Inflammatory macrophage treated with lipopolysaccharide for 1 hour (primary cell): ENCODE results near the gene RPRM.
"Not testable (repeated sequence)": the region's sequence is repeated elsewhere in the genome, so short reads cannot be mapped to it uniquely, and the experiment has no call there.

Experiments
- DNase-seq, 2 donors: peaks; one replicate each; pipeline ENCODE4 v3.0.0-alpha.2; 2020 to 2022

Gene RPRM

DNA sequence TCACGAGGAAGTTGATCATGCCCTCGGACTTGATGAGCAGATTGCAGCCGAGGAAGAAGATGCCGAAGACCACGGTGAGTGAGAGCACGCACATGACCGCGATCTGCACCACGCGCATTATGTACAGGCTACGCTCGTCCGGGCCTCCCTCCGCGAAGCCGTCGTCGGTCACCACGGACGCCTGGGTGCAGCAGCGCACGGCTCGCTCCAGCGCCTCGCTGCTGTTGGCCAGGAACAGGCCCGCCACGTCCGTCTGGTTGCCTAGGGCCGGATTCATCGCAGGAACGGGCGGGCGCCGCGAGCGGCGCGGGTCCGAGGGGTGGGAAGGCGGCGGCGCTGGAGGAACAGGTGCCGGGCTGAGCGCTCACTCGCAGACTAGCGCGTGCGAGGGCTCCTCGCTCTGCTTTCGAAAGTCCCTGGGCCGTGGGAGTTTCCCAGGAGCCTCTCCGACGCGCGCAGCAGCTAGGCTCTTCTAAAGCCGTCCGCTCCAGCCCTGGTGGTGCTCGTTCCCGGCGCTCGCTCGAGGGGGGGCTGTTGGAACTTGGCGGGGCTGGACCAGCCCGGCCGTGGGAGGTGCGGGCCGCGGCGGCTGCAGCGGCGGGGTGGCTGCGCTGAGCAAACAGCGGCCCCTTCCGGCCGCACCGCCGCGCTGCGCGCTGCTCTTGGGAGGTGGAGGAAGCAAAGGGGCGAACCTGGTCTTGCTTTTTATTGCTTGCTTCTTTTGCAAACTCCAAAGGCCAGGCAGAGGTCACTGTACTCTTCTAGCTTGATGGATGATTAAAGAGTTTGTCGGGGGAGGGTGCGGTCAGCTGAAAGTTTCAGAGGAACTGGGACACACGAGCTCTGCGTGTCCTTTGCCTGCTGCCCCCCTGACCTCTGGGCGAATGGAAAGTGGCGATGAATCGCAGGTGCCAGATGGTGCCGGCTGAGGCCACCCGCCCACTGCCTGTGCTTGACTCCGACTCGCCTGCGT is at the start of gene RPRM:
RPRM (minus strand) TSS at position 474 of the 973 bp plus-strand sequence; CDS start at position 277, 197 bp downstream.
- peak; percentile 33 to 56 for DNase-seq

DNA sequence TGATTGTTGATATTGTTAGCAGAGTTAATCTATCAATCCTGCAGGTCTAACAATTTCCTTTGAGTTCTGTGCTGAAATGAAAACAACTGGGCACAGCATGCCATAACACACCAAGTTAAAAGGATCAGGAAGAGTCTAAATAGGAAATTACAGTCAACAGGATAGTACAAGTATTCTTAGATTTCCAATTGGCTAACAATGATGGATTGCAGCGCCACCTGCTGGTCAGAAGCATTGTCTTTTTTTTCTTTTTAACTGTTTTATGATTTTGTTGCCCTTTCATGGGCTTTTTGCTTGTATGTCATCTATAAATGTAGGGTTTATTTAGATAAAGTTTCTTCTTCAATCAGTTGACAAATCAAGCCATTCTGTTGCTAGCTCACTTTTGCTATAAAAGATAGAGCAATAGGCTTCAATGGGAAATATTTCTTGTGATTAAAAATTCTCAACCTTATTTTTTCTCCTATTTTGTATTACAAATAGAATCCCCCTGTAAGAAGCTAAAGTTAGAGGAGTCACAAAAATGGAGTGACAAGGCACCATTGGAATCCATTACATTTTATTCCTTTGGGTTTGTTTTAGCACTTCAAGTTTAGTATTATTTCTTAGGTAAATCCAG is 40.8 kb upstream of the RPRM start:
- peak; percentile 19 to 75 for DNase-seq

- DNase-seq: no peak
Observed at GRCh38 chr2:153512331-153512730, 33.8 kb upstream of the RPRM start.

GRCh38 chr2:153510996-153511395 is 32.4 kb upstream of the RPRM start:
- DNase-seq: no peak

- no peak for DNase-seq
Observed at GRCh38 chr2:153509133-153509532, 30.6 kb upstream of the RPRM start.

- not testable (repeated sequence) for DNase-seq
Observed at GRCh38 chr2:153506499-153506898, 27.9 kb upstream of the RPRM start.

- DNase-seq: no peak
Observed at GRCh38 chr2:153499439-153499838, 20.9 kb upstream of the RPRM start.

DNA sequence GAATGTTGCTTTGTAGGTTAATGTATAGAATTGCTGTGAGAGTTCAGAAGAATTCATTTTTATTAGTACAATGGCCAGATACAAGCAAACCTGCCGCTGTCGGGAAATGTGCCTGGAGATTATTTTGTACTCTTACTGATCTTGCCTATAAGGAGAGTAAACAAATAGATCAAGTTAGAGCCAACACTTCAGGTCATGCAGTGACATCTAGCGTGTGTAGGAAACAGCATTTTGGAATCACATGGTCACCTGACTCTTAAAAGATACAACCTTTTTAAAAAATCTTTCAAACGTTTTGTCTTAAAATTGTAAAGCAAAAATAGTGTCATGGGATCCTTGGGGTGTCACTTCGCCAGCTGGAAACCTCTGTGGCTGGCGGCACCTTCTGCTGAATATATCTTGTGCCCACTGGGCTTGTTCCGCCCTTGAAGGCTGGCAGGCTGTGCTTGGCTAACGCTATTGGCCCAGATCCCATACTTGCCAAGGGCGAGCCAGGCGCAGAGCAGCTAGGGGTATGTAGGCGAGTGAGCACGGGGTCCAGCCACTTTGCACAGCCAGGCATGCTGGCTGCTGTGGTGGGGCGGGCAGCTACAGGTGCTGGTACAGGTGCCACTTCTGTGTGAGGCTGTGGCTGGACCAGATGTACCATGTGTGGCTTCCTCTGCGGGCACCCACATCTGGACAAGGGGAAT is 19.5 kb upstream of the RPRM start:
- no peak for DNase-seq

- DNase-seq: no peak
Observed at GRCh38 chr2:153495725-153496124, 17.2 kb upstream of the RPRM start.

DNA sequence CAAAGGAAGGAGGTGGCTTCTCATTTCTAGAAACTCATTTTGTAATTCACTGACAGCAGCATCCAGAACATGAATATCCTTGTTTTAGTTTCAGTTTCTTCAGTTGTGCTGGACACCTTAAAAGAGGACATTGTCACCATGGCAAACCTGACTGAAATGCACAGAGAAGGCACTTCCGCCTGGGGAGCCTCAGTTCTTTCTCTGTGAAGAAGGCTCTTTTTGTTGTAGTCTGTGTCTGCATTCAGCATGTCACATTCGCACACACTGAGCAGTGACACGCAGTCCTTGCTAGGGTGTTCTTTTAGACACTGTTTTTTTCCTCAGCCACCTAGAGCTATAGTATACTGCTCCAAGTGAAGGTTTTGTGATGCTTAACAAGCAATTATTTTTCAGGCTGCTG is 9.5 kb upstream of the RPRM start:
- DNase-seq: no peak

GRCh38 chr2:153487448-153487847 is 8.9 kb upstream of the RPRM start:
- no peak for DNase-seq

GRCh38 chr2:153479573-153479972 is 1.0 kb upstream of the RPRM start:
- no peak for DNase-seq

DNA sequence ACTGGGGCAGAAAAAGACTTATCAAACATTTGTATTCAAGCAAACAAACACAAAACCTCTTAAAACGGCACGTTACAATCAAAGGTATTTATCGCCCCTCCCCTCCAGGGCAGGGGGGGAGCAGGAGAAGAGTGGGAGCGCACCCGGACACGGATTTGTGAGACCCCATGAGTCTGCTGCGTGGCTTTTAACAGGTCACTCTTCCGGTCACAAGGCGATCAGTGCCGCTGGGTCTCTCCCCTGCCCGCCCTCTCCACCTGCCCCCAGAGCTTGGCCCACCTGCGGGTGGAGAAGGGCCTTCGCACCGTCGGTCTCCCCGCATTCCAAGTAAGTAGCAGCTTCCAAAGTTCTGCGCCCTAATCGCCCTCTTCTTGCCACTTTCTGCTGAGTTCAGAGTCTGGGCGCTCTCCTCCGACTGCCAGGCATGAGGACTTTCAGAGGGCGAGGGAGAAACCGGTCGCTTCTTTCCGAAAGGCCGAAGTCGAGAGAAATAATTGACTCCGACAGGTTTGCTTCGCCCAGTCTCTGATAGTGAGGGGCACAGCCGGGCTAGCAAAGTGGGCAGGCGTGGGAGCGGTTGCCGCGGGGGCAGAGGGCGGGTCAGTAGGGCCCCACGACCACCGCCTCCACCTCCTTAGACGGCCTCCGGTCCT is 800 bp downstream of the RPRM start:
- DNase-seq: no peak

- no peak for DNase-seq
Observed at GRCh38 chr2:153476816-153477635, 1.5 kb downstream of the RPRM start.

- no peak for DNase-seq
Observed at GRCh38 chr2:153476491-153476815, 2.1 kb downstream of the RPRM start.

DNA sequence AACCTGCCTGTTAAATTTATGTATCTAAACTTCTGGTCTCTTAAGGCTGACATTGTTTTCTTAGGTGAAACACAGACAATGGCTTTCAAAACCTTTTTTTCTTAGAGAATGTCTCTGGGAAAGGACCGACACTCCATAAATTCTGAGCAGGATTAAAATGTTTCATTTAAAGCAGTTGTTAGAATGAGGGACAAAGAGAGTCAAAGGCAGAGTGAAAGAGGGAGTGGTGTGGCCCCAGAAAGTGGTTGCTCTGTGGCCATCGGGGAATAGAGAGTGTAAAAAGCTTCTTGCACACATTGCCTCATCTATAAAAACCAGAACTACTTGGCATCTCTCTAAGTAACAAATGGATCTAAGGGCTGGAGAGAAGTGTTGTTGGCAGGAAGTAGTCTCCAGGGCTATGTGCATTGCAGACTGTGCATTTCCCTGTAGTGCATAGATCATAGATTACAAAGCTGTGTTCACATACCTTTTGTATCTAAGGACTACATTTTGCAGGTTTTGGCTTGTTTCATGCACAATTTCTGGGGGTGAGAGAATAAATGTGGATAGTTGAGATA is 3.6 kb downstream of the RPRM start:
- DNase-seq: no peak

- peak; percentile 17 to 25 for DNase-seq
Observed at GRCh38 chr2:153474407-153474806, 4.2 kb downstream of the RPRM start.

- no peak for DNase-seq
Observed at GRCh38 chr2:153470867-153471266, 7.7 kb downstream of the RPRM start.

- no peak for DNase-seq
Observed at GRCh38 chr2:153464395-153464794, 14.2 kb downstream of the RPRM start.

GRCh38 chr2:153462338-153462859 is 16.2 kb downstream of the RPRM start:
- DNase-seq: no peak

DNA sequence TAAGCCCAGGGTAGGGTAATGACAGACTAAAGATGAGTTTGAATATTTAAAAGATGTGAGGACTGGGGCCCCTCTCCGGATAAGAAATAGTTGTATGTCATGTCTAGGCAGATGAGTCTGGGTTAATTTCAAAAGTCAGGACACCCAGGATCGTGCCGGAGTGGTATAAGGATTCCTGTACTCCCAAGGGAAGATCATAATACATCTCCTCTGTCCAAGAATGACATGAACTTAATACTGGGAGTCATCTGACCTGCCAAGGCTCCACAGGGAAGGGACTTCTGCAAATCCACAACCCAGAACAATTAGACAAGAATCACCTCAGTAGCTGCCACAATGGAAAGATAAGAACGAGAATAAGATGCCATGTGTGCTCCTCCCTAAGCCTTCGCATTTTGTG is 17.1 kb downstream of the RPRM start:
- DNase-seq: no peak

DNA sequence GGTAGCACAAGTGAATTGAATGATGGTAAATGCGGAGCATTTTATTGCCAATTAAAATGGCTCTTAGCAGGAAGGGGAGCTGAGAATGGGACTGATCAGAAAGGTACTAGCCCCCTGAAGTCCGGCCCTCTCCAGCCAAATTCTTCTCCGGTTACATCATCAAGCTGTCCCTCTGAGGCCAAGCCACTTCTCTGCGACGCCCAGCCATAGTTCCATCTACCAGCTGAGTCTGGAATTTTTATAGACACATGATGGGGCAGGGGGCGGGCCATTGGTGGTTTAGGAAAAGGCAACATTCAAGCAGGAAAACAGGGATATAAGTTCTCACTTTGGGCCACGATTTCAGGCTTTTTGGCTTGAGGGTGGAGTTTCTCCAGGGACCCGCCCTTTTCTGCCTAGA is 22.7 kb downstream of the RPRM start:
- DNase-seq: no peak
